Tibial nerve (tissue), 4 donors: ENCODE measurements around the gene ZNF484. TPM values are rescaled to one million over a fixed set of nuclear protein-coding genes. Genes with fewer than 3 reads are reported as not detected.
"Not testable (repeated sequence)": the region's sequence is repeated elsewhere in the genome, so short reads cannot be mapped to it uniquely, and the experiment has no call there.

Experiments used
- DNase-seq, 2 donors: peaks; one replicate each; pipeline ENCODE4 v3.0.0-alpha.2; 2019; ENCODE audit warnings: low spot score in 2 of 2
- H3K27ac ChIP-seq, 4 donors: fragments of 200-600 bp; sonication (generic) in 3 of 4; one replicate each; pipeline ENCODE4 v1.5.1; 2017 to 2019; ENCODE audit warnings: mild to moderate bottlenecking in 1 of 4
- H3K27me3 ChIP-seq, 2 donors: fragments of 200-600 bp; sonication (generic) in 1 of 2; one replicate each; pipeline versions ENCODE4 v1.5.1 to v1.6.0; 2017 to 2019
- H3K36me3 ChIP-seq, 3 donors: fragments of 200-600 bp; sonication (generic); one replicate each; pipeline ENCODE4 v1.5.1; 2018 to 2019
- H3K4me1 ChIP-seq, 4 donors: fragments of 200-600 bp; sonication (generic) in 3 of 4; one replicate each; pipeline ENCODE4 v1.5.1; 2017 to 2019
- H3K4me3 ChIP-seq, 4 donors: fragments of 200-600 bp; sonication (generic) in 3 of 4; one replicate each; pipeline ENCODE4 v1.5.1; 2017 to 2019; ENCODE audit warnings: mild to moderate bottlenecking in 1 of 4, moderate library complexity in 1 of 4
- H3K9me3 ChIP-seq, 4 donors: fragments of 200-600 bp; sonication (generic) in 3 of 4; one replicate each; pipeline ENCODE4 v1.5.1; 2017 to 2019
- CTCF ChIP-seq, 5 experiments: fragments of 200-600 bp in 3 of 5; fragments of 450-650 bp in 2 of 5; sonication (generic) in 3 of 5; IDR thresholded peaks; one replicate each; pipeline ENCODE4 v1.5.1; 2016 to 2019; ENCODE audit warnings: antibody characterized with exemption in 5 of 5, mild to moderate bottlenecking in 3 of 5, moderate library complexity in 2 of 5
- EP300 ChIP-seq, 2 donors: sonication (generic); formaldehyde crosslinking; IDR thresholded peaks; one replicate each; pipeline ENCODE4 v1.6.1; 2017; ENCODE audit warnings: antibody characterized with exemption in 2 of 2, mild to moderate bottlenecking in 1 of 2
- POLR2A ChIP-seq, 2 donors: fragments of 450-650 bp; IDR thresholded peaks; one replicate each; pipeline ENCODE4 v1.6.1; 2017; ENCODE audit warnings: antibody characterized with exemption in 2 of 2, mild to moderate bottlenecking in 2 of 2, moderate library complexity in 2 of 2
- WGBS, 2 donors: methylation state at CpG; one replicate each; pipeline ENCODE4 v1.1.5; 2018; 5-methylcytosine and 5-hydroxymethylcytosine counted together
- total RNA-seq, 4 donors: library from RNA; depleted of rRNA; stranded (reverse); fragments of >200 nt; gene quantifications; one replicate each; pipeline ENCODE4 v1.1.0, GENCODE V29; 2016

Gene ZNF484
- total RNA-seq, 4 donors from 2014 or later, result 12.6 to 17.4 (median 16.2) TPM

- H3K27me3 ChIP-seq, result no peaks in the 10 kb centered on the region
- peaks cover 0 to 96% (median 37%) of the 10 kb centered on the region in 4 donors for H3K9me3 ChIP-seq
- DNase-seq, result no peak
- no peaks in the 10 kb centered on the region for H3K4me1 ChIP-seq
- no peak overlapping the region for H3K27ac ChIP-seq
- TF ChIP-seq CTCF (IDR thresholded peaks at IDR 0.05), result no peak
- no peak for TF ChIP-seq POLR2A (IDR thresholded peaks at IDR 0.05)
- no peak for TF ChIP-seq EP300 (IDR thresholded peaks at IDR 0.05)
- H3K4me3 ChIP-seq, result no peak overlapping the region
- WGBS, 2 donors, result 93 to 94% methylated on average over 1 of the region's 1 CpG
- H3K36me3 ChIP-seq, result peaks cover 8 to 99% (median 24%) of the 10 kb centered on the region in 3 donors
These were observed 31.1 kb downstream of the ZNF484 start for GRCh38 chr9:92846662-92847145.

GRCh38 chr9:92838411-92838810 is 39.4 kb downstream of the ZNF484 start:
- H3K27ac ChIP-seq, H3K4me1 ChIP-seq, H3K27me3 ChIP-seq, DNase-seq, H3K4me3 ChIP-seq: not testable (repeated sequence)
- WGBS, 2 donors, result 97 to 100% methylated on average over 1 of the region's 1 CpG
- Histone ChIP-seq H3K36me3 (peaks cover 0 to 31% (median 0%) of the 10 kb centered on the region in 3 donors), H3K9me3 (peaks cover 0 to 91% (median 7%) of the 10 kb centered on the region in 4 donors)

GRCh38 chr9:92837191-92837590 is 40.6 kb downstream of the ZNF484 start:
- no peak overlapping the region for H3K27ac ChIP-seq
- H3K9me3 ChIP-seq, result peaks cover 0 to 88% (median 7%) of the 10 kb centered on the region in 4 donors
- 98% methylated on average over 23 to 25 of the region's 25 CpGs for WGBS, 2 donors
- no peak overlapping the region for H3K4me3 ChIP-seq
- peaks cover 0 to 19% (median 0%) of the 10 kb centered on the region in 3 donors for H3K36me3 ChIP-seq
- DNase-seq, result no peak
- TF ChIP-seq CTCF (IDR thresholded peaks at IDR 0.05), result no peak
- no peaks in the 10 kb centered on the region for H3K4me1 ChIP-seq
- no peaks in the 10 kb centered on the region for H3K27me3 ChIP-seq

- DNase-seq, result no peak
- peaks cover 0 to 18% (median 0%) of the 10 kb centered on the region in 4 donors for H3K9me3 ChIP-seq
- TF ChIP-seq CTCF (IDR thresholded peaks at IDR 0.05) (no peak), EP300 (IDR thresholded peaks at IDR 0.05) (no peak), POLR2A (IDR thresholded peaks at IDR 0.05) (no peak)
- no peaks in the 10 kb centered on the region for H3K27me3 ChIP-seq
- no peaks in the 10 kb centered on the region for H3K36me3 ChIP-seq
- 88 to 95% methylated on average over 2 of the region's 2 CpGs for WGBS, 2 donors
- no peaks in the 10 kb centered on the region for H3K4me1 ChIP-seq
- H3K4me3 ChIP-seq, result no peak overlapping the region
- no peak overlapping the region for H3K27ac ChIP-seq
These were observed 48.4 kb downstream of the ZNF484 start for GRCh38 chr9:92829420-92829819.

GRCh38 chr9:92825065-92825464 is 52.8 kb downstream of the ZNF484 start:
- H3K4me3 ChIP-seq, H3K9me3 ChIP-seq, H3K36me3 ChIP-seq, H3K27me3 ChIP-seq, H3K4me1 ChIP-seq, H3K27ac ChIP-seq, DNase-seq: not testable (repeated sequence)
- WGBS, 2 donors, result 93 to 95% methylated on average over 2 of the region's 2 CpGs

GRCh38 chr9:92820964-92821363 is 56.9 kb downstream of the ZNF484 start:
- TF ChIP-seq CTCF (IDR thresholded peaks at IDR 0.05) (no peak), EP300 (IDR thresholded peaks at IDR 0.05) (no peak), POLR2A (IDR thresholded peaks at IDR 0.05) (no peak)
- Histone ChIP-seq H3K9me3 (no peaks in the 10 kb centered on the region), H3K4me1 (no peaks in the 10 kb centered on the region), H3K4me3 (no peak overlapping the region), H3K36me3 (no peaks in the 10 kb centered on the region), H3K27ac (no peak overlapping the region), H3K27me3 (peaks cover 0 to 14% of the 10 kb centered on the region in 2 donors)
- 61 to 63% methylated on average over 3 of the region's 3 CpGs for WGBS, 2 donors
- DNase-seq, result no peak

GRCh38 chr9:92819898-92820297 is 57.9 kb downstream of the ZNF484 start:
- not testable (repeated sequence) for H3K4me1 ChIP-seq, H3K27ac ChIP-seq, DNase-seq, H3K9me3 ChIP-seq, H3K4me3 ChIP-seq, H3K36me3 ChIP-seq
- 33 to 36% methylated on average over 1 of the region's 1 CpG for WGBS, 2 donors
- H3K27me3 ChIP-seq, result peaks cover 0 to 24% of the 10 kb centered on the region in 2 donors

- peak overlapping the region in 1 of 4 donors; percentile 31 for H3K4me3 ChIP-seq
- 11 to 13% methylated on average over 23 to 32 of the region's 34 CpGs for whole genome bisulfite sequencing, 2 donors
- not testable (repeated sequence) for H3K36me3 ChIP-seq, H3K9me3 ChIP-seq, DNase-seq, H3K27ac ChIP-seq
- H3K4me1 ChIP-seq, result peaks cover 0 to 32% (median 27%) of the 10 kb centered on the region in 4 donors
- peaks cover 6 to 100% of the 10 kb centered on the region in 2 donors for H3K27me3 ChIP-seq
These were observed 68.1 kb downstream of the ZNF484 start for GRCh38 chr9:92809629-92810326.
